GM19328 (cell line): ENCODE measurements around the gene ASGR1.

Source experiments
- ATAC-seq: cut with Tn5 transposase; IDR thresholded peaks from one replicate; pipeline ENCODE4 v1.9.1; 2021; ENCODE audit warnings: mild to moderate bottlenecking, moderate library complexity; ENCODE audit not compliant: unreplicated experiment

Gene ASGR1

GRCh38 chr17:7216242-7217112 lies 37.3 kb upstream of the ASGR1 start:
- no peak for ATAC-seq

GRCh38 chr17:7215652-7216180 lies 36.5 kb upstream of the ASGR1 start:
- no peak for ATAC-seq

- no peak for ATAC-seq
Measured at GRCh38 chr17:7215136-7215638, 36.0 kb upstream of the ASGR1 start.

DNA sequence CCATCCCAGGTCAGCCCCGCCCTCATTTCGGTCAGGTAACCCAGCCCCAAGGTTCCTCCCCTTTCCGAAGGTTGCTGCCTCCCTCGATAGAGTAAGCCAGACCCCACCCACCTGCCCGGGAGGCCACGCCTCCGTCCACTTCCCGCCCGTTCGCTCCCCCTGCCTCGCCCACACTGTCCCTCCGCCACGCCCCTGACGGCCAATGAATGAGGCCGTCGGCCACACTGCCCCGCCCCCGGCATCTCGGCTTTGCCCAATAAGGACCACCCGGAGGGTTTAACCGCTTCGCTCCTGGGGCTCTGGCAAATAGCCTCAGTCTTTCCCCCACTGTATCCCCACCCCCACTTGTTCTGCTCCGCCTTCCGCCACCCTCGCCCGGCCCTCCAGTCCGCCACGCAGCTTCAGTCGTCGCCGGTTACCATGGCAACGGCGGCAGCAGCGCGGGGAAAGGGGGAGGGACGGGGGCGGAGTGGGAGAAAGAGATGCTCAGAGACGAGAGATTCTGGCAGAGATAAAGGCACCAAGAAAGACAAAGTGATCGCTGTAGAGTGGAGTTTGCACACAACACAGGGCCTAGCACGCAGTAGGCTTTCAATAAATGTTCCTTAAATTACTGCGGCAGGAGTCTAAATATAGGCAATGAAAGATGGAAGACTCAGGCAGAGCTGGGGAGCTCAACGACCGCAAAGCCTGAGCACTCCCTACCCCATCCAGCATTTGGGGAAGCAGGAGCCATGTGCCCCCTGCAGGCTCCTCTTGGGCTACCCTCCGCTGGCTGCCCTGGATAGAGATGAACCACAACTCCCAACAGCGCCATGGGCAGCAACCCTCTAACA lies 35.3 kb upstream of the ASGR1 start:
- peak; percentile 68 for ATAC-seq

GRCh38 chr17:7213895-7214299 lies 34.7 kb upstream of the ASGR1 start:
- no peak for ATAC-seq

DNA sequence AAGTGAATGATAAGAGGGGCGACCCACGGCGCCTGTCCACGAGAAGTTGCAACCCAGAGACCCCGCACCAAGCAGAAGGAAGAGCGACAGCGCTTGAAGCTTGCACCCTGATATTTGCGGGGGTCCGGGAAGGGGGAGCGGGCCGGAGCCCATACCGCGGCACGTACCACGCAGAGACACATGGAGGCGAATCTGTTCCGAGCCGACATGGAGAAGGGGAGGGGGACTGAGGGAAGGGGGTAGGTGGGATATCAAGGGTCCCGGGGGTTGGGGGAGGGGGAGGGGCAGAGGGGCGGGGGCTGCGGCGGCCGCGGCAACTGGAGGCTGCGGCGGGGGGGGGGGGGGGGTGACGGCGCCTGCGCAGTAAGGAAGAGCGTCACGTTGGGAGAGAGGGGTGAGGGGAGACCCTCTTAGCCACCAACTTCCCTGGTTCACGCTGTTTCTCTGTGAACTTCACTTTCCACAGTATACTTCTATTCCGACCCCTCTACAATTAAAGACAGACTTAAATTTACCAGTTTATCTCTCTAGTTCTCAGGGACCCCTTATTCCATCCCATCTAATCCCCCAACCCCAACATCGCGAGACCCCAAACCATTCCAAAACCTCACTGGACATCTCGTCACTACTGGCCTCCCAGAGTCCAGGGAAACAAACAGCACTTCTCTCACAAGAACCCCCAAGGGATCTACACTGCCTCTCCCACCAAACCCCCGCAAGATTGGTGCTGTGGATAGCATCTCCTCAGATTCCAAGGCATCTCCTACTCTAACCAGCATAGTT lies 32.5 kb upstream of the ASGR1 start:
- ATAC-seq: no peak

DNA sequence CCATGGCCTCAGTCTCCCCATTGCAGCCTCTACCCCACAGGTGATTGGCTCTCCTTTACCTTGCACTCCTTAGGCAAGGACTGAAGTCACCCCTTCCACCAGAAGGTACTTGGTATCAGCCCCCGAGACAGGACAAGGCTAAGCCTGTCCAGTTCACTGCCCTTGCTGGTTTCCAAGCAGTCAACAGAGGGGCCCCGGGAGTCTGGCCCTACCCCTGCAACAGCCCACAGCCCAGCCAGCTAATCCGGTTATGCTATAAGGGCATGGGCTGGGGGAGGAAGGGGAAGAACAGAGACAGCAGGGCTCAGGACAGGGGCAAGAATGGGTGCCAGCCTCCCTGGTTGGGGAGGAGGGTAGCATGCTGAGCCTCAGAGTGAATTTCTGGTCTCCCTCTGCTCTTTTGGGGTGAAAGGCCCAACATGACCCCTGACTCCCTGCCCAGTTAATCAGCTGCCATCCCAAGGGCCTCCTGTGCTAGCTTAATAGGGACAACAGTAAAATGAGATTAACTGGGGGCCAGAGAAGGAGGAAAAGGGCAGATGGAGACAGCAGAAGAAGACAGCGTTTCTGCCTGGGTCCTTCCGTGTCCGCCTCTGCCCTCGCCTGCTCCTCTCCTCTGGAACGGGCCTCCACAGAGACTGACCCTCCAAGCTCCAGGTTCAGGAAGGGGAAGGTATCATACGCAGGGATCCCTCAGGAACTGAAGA lies 29.7 kb upstream of the ASGR1 start:
- no peak for ATAC-seq

DNA sequence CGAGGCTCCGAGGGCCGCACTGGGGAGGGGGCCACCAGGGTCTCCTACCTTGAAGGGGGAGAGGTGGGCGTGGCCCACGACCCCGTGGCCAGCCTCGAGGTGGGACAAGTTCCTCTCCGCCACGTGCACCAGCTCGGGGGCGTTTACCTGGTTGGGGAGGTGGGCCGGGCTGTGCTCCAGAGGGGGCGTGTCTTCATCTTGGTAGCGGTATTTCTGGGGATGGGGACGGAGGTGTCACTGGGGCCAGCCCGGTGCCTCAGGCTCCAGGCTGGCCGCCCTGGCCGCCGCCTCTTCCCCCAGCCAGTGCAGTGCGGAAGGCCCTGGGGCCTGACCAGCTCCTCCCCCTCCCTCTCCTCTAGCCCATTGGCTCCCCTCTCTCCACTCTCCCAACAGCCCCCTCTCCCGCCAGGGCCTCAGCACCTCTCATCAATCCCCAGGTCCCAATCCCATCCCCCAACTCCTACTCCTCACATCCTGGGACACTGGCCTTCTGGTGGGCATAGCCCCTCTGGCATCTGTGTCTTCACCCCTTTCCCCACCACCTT lies 28.9 kb upstream of the ASGR1 start:
- ATAC-seq: no peak

DNA sequence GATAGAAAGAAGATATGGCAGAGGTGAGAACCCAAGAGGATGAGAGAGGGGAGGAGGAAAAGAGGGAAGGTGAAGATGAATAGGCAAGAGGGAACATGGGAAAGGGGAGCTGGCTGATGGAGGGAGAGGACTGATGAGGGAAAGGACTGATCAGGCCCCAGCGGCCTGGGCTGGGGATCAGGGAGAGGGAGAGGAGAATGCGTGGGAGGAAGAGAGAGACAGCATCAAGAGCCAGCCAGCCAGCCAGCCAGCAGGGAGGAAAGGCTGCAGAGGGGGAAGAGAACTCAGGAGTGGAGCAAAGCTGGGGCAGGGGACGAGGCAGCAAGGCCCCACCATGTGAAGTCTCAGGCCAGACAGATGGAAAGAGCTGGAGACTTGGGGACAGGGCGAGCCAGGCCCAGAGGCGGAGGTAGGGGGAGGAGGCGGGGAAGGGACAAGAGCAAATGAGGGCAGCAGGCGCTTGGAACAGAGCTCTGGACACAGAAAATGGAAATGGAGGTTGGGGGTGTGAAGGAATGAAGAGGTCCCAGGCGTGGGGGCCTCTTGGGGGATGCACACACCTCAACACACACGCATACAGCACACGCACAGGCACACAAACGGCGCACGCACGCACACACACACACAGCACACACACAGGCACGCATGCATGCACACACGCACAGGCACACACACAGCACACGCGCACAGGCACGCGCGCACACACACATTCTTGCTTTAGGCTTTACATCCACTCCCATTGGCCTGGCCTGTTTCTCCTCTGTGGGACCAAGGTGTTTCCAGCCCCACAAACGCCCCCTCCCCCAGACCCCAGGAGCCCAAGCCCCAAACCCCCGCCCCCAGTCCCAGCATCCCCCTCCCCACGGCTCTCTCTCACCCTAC lies 28.2 kb upstream of the ASGR1 start:
- ATAC-seq: no peak

DNA sequence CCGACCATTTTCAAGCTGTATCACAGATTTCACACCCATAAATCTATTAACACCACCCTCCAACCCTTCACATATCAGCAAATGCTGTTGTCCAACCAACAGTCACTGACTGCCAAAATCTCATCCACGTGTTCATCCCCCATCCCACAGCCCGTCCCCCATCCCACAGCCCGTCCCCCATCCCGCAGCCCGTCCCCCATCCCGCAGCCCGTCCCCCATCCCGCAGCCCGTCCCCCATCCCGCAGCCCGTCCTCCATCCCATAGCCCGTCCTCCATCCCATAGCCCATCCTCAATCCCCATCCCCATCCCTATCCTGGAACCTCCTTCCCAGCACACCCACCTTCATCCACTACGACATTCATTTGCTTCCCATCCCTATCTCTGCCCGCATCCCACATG lies 26.4 kb upstream of the ASGR1 start:
- ATAC-seq: no peak

GRCh38 chr17:7204828-7205461 lies 25.8 kb upstream of the ASGR1 start:
- ATAC-seq: peak; percentile 74

GRCh38 chr17:7204336-7204735 lies 25.2 kb upstream of the ASGR1 start:
- ATAC-seq: no peak

- no peak for ATAC-seq
Measured at GRCh38 chr17:7203391-7203790, 24.2 kb upstream of the ASGR1 start.

DNA sequence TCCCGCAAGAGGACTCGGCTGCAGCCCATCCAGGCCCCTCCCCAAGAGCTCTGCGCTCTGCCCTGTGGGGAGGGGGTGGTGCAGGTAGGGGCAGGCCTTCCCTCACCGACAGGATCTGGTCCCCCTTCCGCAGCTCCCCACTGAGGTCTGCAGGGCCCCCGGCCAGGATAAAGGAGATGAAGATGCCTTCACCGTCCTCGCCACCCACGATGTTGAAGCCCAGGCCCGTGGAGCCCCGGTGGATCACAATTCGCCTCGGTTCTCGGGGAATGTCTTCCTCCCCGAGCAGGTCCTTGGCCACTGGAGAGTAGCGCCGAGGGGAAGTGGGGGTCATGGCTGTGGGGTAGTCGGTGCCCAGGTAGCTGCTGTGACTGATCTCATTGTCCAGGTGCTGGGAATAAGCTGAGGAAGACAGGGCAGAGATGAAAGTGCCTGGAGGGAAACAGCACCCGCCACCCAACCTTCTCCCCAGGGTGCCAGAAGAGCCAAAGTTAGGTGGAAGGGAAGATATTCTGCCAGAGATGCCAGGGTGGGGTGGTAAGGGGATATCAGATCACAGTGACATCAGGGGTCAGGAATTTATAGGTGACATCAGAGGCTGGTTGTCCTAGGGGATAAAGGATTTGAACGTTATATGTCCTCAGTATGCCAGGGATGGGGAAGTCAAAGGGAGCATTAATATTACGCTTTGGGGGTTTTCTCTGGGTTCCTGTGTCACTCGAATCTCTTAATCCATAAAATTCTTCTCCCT lies 17.7 kb upstream of the ASGR1 start:
- no peak for ATAC-seq

DNA sequence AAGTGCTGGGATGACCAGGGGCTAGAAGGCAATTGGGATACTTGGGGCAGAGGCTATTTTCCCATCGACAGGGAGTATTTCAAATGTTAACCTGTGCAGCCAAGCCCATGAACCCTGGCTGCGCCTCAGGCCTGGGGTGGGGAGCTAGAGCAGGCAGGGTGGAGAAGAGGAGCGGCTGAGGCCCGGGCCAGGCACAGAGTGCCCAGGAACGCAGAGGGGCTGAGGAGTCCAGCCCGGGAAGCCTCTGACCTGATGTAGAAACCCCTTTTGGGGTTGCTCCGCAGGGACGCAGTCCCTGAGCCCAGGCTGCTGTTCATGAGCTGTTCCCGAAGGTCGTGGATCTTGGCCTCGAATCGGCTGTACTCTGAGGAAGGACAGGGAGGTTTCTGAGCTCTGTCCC lies 16.8 kb upstream of the ASGR1 start:
- ATAC-seq: no peak

GRCh38 chr17:7192271-7192937 lies 13.2 kb upstream of the ASGR1 start:
- no peak for ATAC-seq

- no peak for ATAC-seq
Measured at GRCh38 chr17:7191571-7192270, 12.6 kb upstream of the ASGR1 start.
